HCT116 (cell line): ENCODE measurements around the gene PTPN2. TPM values are rescaled to one million over a fixed set of nuclear protein-coding genes. Genes with fewer than 3 reads are reported as not detected.
"Not testable (repeated sequence)": the region's sequence is repeated elsewhere in the genome, so short reads cannot be mapped to it uniquely, and the experiment has no call there.

ENCODE experiments used
- ATAC-seq: fragments of 200-7000 bp; cut with Tn5 transposase; 2 replicates; pipeline ENCODE4 v1.9.1; 2020; ENCODE audit warnings: mild to moderate bottlenecking, moderate library complexity
- BruUV-seq: library from RNA; stranded (reverse); fragments of 400-500 nt; replicated peaks from 2 replicates; lab custom pipeline; 2021; lab: Mats Ljungman, UMichigan
- CTCF ChIA-PET: fragments of 300-600 bp; sonication (Branson Sonifier 250); formaldehyde crosslinking; loops from one replicate; lab custom pipeline; 2021; ENCODE audit warnings: antibody characterized with exemption; lab: Charles Lee
- POLR2A ChIA-PET: fragments of 300-600, 350-600 bp; sonication (Branson Sonifier 250); formaldehyde crosslinking; loops from one replicate; lab custom pipeline; 2021; ENCODE audit warnings: antibody characterized with exemption; lab: Charles Lee
- RAD21 ChIA-PET, 2 experiments: fragments of 300-600 bp; sonication (Branson Sonifier 250); formaldehyde crosslinking; loops; one replicate each; lab custom pipeline; 2023; ENCODE audit warnings: low total read pairs in 2 of 2; ENCODE audit not compliant: uncharacterized antibody in 2 of 2, unreplicated experiment in 2 of 2, low non-redundant PET in 1 of 2; lab: Charles Lee
- DNase-seq: peaks from one replicate; pipeline ENCODE4 v3.0.0-alpha.2; 2010; ENCODE audit warnings: low read depth, low spot score
- H2AFZ ChIP-seq: fragments of 200-600 bp; shearing (Covaris generic), sonication (generic); 2 replicates; pipeline ENCODE4 v1.6.1; 2017; ENCODE audit warnings: low read depth, mixed run types, mixed read lengths, antibody characterized with exemption, low read length; ENCODE audit not compliant: poor library complexity, severe bottlenecking
- H3K27ac ChIP-seq: 2 replicates; pipeline ENCODE4 v1.5.1; 2012; ENCODE audit warnings: low read depth, low read length
- H3K27me3 ChIP-seq: fragments of 200-600 bp; sonication (generic); 2 replicates; pipeline ENCODE4 v1.6.1; 2016; ENCODE audit warnings: mixed run types, low read length, mixed read lengths; ENCODE audit not compliant: insufficient read depth
- H3K36me3 ChIP-seq, 2 experiments: fragments of 200-500 bp in 1 of 2; fragments of 200-600 bp in 1 of 2; sonication (Bioruptor generic) in 1 of 2; sonication (generic) in 1 of 2; 2 replicates each; pipeline versions ENCODE4 v1.5.1 to v1.6.1; 2014 to 2016; ENCODE audit warnings: low read length in 2 of 2, inconsistent platforms in 1 of 2, mixed read lengths in 1 of 2, mixed run types in 1 of 2; ENCODE audit not compliant: insufficient read depth in 2 of 2, control insufficient read depth in 1 of 2
- H3K4me1 ChIP-seq, 2 experiments: fragments of 200-600 bp in 1 of 2; sonication (generic) in 1 of 2; 2 replicates each; pipeline versions ENCODE4 v1.5.1 to v1.6.1; 2012 to 2017; ENCODE audit warnings: low read length in 2 of 2, inconsistent platforms in 1 of 2, mild to moderate bottlenecking in 1 of 2, mixed read lengths in 1 of 2, mixed run types in 1 of 2, moderate library complexity in 1 of 2; ENCODE audit not compliant: insufficient read depth in 2 of 2, control insufficient read depth in 1 of 2
- H3K4me2 ChIP-seq: fragments of 200-600 bp; sonication (generic); 2 replicates; pipeline ENCODE4 v1.6.1; 2017; ENCODE audit warnings: mixed run types, low read length, mixed read lengths
- H3K4me3 ChIP-seq, 2 experiments: fragments of 200-600 bp in 1 of 2; sonication (generic) in 1 of 2; replicated peaks in 1 of 2; 2 replicates each; pipeline ENCODE4 v1.5.1; 2011 to 2016; ENCODE audit warnings: low read length in 2 of 2, control low read depth in 1 of 2, low read depth in 1 of 2, mild to moderate bottlenecking in 1 of 2, mixed read lengths in 1 of 2, mixed run types in 1 of 2
- H3K79me2 ChIP-seq: fragments of 200-600 bp; sonication (generic); 2 replicates; pipeline ENCODE4 v1.6.1; 2017; ENCODE audit warnings: mild to moderate bottlenecking, mixed run types, low read length, moderate library complexity, mixed read lengths; ENCODE audit not compliant: insufficient read depth
- H3K9ac ChIP-seq: fragments of 200-600 bp; sonication (generic); 2 replicates; pipeline ENCODE4 v1.6.1; 2016; ENCODE audit warnings: low read length, mixed read lengths
- H3K9me2 ChIP-seq: fragments of 200-600 bp; sonication (generic), shearing (Covaris generic); 2 replicates; pipeline ENCODE4 v1.6.1; 2017; ENCODE audit warnings: mixed run types, mild to moderate bottlenecking, moderate library complexity; ENCODE audit not compliant: insufficient read depth
- H3K9me3 ChIP-seq, 2 experiments: fragments of 200-500 bp in 1 of 2; fragments of 200-600 bp in 1 of 2; sonication (Bioruptor generic) in 1 of 2; sonication (generic) in 1 of 2; 2 replicates each; pipeline ENCODE4 v1.6.1; 2014 to 2017; ENCODE audit warnings: low read length in 2 of 2, mixed read lengths in 2 of 2, inconsistent platforms in 1 of 2, low read depth in 1 of 2, mild to moderate bottlenecking in 1 of 2, mixed run types in 1 of 2, moderate library complexity in 1 of 2; ENCODE audit not compliant: control insufficient read depth in 1 of 2, insufficient read depth in 1 of 2
- H4K20me1 ChIP-seq: fragments of 200-600 bp; sonication (generic), shearing (Covaris generic); 2 replicates; pipeline ENCODE4 v1.6.1; 2017; ENCODE audit warnings: mixed run types, mild to moderate bottlenecking, moderate library complexity; ENCODE audit not compliant: insufficient read depth
- ATF3 ChIP-seq: IDR thresholded peaks from 2 replicates; pipeline ENCODE4 v1.6.1; 2012
- CTCF ChIP-seq, 3 experiments: fragments of 200-600 bp in 1 of 3; sonication (generic) in 1 of 3; IDR thresholded peaks in 2 of 3; conservative IDR thresholded peaks in 1 of 3; 2 replicates each; pipeline ENCODE4 v1.5.1; 2012 to 2017; ENCODE audit warnings: low read depth in 2 of 3, low read length in 2 of 3, antibody characterized with exemption in 1 of 3, borderline replicate concordance in 1 of 3, control low read depth in 1 of 3, mild to moderate bottlenecking in 1 of 3, mixed read lengths in 1 of 3, mixed run types in 1 of 3, moderate library complexity in 1 of 3; ENCODE audit not compliant: insufficient read depth in 1 of 3
- EZH2phosphoT487 ChIP-seq: fragments of 200-600 bp; IDR thresholded peaks from 2 replicates; pipeline ENCODE4 v1.6.1; 2018; ENCODE audit warnings: antibody characterized with exemption, borderline replicate concordance
- JUND ChIP-seq: IDR thresholded peaks from 2 replicates; pipeline ENCODE4 v1.6.1; 2012
- MAX ChIP-seq: IDR thresholded peaks from 2 replicates; pipeline ENCODE4 v1.6.1; 2012
- REST ChIP-seq: IDR thresholded peaks from 2 replicates; pipeline ENCODE4 v1.6.1; 2012; ENCODE audit warnings: low read depth
- SIN3A ChIP-seq: IDR thresholded peaks from 2 replicates; pipeline ENCODE4 v1.6.1; 2012; ENCODE audit warnings: low read depth
- SP1 ChIP-seq: IDR thresholded peaks from 2 replicates; pipeline ENCODE4 v1.6.1; 2012; ENCODE audit warnings: low read depth
- SRF ChIP-seq: IDR thresholded peaks from 2 replicates; pipeline ENCODE4 v1.6.1; 2012; ENCODE audit warnings: low read depth
- YY1 ChIP-seq: IDR thresholded peaks from 2 replicates; pipeline ENCODE4 v1.6.1; 2011; ENCODE audit warnings: low read length, low read depth, moderate library complexity, mild to moderate bottlenecking; ENCODE audit not compliant: insufficient replicate concordance; ENCODE audit errors: extremely low read depth
- ZFX ChIP-seq: fragments of 450-650 bp; IDR thresholded peaks from 2 replicates; pipeline ENCODE4 v1.6.1; 2017
- ZNF274 ChIP-seq: fragments of 200-500 bp; sonication (Bioruptor generic); IDR thresholded peaks from 2 replicates; pipeline ENCODE4 v1.6.1; 2014; ENCODE audit warnings: mild to moderate bottlenecking, low read depth, low read length, inconsistent platforms
- intact Hi-C: fragments of 100-400 bp; cut with micrococcal nuclease; formaldehyde crosslinking; loops from 2 replicates; pipeline ENCODE4 v1.10.0; 2022
- total RNA-seq: library from RNA; stranded (reverse); gene quantifications from one replicate; pipeline ENCODE4 v1.2.1, GENCODE V29; 2021; ENCODE audit not compliant: unreplicated experiment

The PTPN2 gene
- total RNA-seq, 1 experiment from 2014 or later = 50.3 TPM

- H4K20me1 ChIP-seq = no peaks in the 10 kb centered on the region; the same call in 1 of the 2 replicates
- H3K9ac ChIP-seq = no peak overlapping the region
- ATAC-seq (no peak), DNase-seq (no peak)
- no peaks in the 10 kb centered on the region for H3K9me2 ChIP-seq
- H3K9me3 ChIP-seq = no peaks in the 10 kb centered on the region
- no peak overlapping the region for H2AFZ ChIP-seq
- intact Hi-C loops = no loop called here
- BruUV-seq = no TSS peak
- no peaks in the 10 kb centered on the region for H3K27me3 ChIP-seq
- no peaks in the 10 kb centered on the region for H3K36me3 ChIP-seq
- ChIA-PET CTCF (no interaction called here), POLR2A (no interaction called here), RAD21 (no interaction called here)
- peaks cover 84% of the 10 kb centered on the region for H3K79me2 ChIP-seq
- no peak overlapping the region for H3K4me3 ChIP-seq
- no peak overlapping the region for H3K27ac ChIP-seq
- TF ChIP-seq ZNF274 (no peak), EZH2phosphoT487 (no peak), ATF3 (no peak), CTCF (IDR thresholded peaks at IDR 0.05 in 2 of 3, conservative IDR thresholded peaks at IDR 0.05 in 1 of 3; ENCODE audit: borderline replicate concordance in 1 of 3, insufficient read depth in 1 of 3, low read depth in 2 of 3, low read length in 2 of 3) (no peak), SRF (no peak), JUND (no peak), ZFX (no peak), SP1 (no peak), MAX (no peak), REST (no peak), SIN3A (no peak), YY1 (no peak)
- no peak overlapping the region for H3K4me2 ChIP-seq
- peaks cover 3 to 18% of the 10 kb centered on the region in 2 experiments for H3K4me1 ChIP-seq
Measured at GRCh38 chr18:12879840-12880540, 4.0 kb downstream of the PTPN2 start.

- H3K4me3 ChIP-seq, intact Hi-C loops, BruUV-seq, H3K27me3 ChIP-seq, H4K20me1 ChIP-seq, H2AFZ ChIP-seq, H3K4me1 ChIP-seq, H3K9ac ChIP-seq, H3K9me2 ChIP-seq, RAD21 ChIA-PET, CTCF ChIA-PET, H3K4me2 ChIP-seq, H3K9me3 ChIP-seq, DNase-seq, ATAC-seq, H3K36me3 ChIP-seq, H3K27ac ChIP-seq: not testable (repeated sequence)
- H3K79me2 ChIP-seq = peaks cover 69% of the 10 kb centered on the region
- POLR2A ChIA-PET = interaction anchor here (1.1 kb wide), 1 partner anchor 9 kb away, joined by 3 read pairs; the partner anchor contains the start of gene PTPN2
Measured at GRCh38 chr18:12874992-12875391, 9.0 kb downstream of the PTPN2 start.
